Cardiac fibroblast (primary cell): ENCODE data around the gene C3orf80.

Experiments
- DNase-seq, 2 donors: peaks; one replicate each; pipeline versions ENCODE4 v3.0.0 to v3.0.0-alpha.2; 2010; ENCODE audit warnings: low read depth in 2 of 2
- H3K4me3 ChIP-seq, 2 donors: replicated peaks in 1 of 2; 1 replicate in 1 of 2; 2 replicates in 1 of 2; pipeline ENCODE4 v1.5.1; 2011; ENCODE audit warnings: low read depth in 2 of 2, low read length in 2 of 2, mild to moderate bottlenecking in 2 of 2, moderate library complexity in 1 of 2
- TF ChIP-seq, protein P1 (sequence below): IDR thresholded peaks from one replicate; pipeline ENCODE4 v1.5.1; 2011; ENCODE audit warnings: low read depth, mild to moderate bottlenecking, low read length, inconsistent platforms

Gene C3orf80

DNA sequence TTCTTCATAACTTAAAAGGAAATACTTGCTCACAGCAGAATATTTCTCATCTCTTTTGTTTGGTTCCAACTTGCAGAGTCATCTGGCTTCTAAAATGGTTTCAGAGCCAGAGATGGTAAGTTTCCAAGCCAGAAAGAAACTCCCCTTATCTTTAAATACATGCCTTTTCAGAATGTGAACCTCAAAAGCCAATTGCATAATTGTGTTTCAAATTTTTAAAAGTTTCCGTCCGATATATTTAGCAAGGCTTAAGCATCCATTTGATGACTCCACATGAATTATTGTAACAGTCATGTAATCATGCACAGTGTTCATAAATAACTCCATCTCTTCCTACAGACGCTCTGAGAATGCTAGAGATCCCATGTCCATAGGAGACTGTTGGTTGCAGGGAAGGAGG is 40.6 kb upstream of the C3orf80 start:
- DNase-seq: peak; percentile 89 to 94
- TF ChIP-seq, protein P1, sequence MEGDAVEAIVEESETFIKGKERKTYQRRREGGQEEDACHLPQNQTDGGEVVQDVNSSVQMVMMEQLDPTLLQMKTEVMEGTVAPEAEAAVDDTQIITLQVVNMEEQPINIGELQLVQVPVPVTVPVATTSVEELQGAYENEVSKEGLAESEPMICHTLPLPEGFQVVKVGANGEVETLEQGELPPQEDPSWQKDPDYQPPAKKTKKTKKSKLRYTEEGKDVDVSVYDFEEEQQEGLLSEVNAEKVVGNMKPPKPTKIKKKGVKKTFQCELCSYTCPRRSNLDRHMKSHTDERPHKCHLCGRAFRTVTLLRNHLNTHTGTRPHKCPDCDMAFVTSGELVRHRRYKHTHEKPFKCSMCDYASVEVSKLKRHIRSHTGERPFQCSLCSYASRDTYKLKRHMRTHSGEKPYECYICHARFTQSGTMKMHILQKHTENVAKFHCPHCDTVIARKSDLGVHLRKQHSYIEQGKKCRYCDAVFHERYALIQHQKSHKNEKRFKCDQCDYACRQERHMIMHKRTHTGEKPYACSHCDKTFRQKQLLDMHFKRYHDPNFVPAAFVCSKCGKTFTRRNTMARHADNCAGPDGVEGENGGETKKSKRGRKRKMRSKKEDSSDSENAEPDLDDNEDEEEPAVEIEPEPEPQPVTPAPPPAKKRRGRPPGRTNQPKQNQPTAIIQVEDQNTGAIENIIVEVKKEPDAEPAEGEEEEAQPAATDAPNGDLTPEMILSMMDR: no peak

DNA sequence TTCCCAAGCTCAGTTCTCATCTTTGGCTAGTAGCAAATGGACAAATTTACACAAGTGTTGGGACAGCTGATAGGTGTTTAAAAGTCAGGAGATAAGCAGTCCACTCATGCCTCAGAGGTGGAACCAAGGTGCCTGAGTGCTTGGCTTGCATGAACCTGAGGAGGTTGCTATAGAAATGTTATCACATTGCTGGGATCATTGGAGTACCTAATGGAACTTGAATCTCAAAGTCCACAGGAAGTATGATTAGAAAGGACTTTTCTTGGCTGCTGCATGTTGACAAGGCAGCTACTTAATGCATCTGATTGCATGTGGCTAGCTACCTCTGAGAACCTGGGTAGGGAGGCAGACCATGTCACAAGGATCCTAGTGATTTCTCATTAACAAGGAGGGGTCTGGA is 39.5 kb upstream of the C3orf80 start:
- H3K4me3 ChIP-seq: no peak overlapping the region
- no peak for DNase-seq
- TF ChIP-seq, protein P1: no peak

More for the DNA sequence above, 40.6 kb upstream of the C3orf80 start:
- no peak overlapping the region for H3K4me3 ChIP-seq

DNA sequence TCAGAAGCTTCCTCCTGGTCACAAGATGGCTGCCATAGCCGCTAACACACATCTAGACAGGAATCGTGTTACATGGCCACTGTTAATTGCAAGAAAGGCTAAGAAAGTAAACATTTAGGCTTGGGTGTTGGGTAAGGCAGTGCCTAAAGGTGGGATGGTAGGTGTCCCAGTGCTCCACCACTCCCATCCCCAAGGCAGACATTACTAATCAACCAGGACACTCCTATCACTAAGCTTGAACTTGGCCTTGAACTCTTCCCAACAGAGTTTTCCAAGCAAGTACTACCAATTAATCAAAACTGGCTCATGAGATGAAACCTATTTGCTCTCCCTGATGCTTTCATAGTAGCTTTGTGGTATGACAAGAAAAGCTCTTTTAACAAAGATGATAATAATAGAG is 37.9 kb upstream of the C3orf80 start:
- no peak for DNase-seq
- TF ChIP-seq, protein P1: no peak
- H3K4me3 ChIP-seq: no peak overlapping the region

DNA sequence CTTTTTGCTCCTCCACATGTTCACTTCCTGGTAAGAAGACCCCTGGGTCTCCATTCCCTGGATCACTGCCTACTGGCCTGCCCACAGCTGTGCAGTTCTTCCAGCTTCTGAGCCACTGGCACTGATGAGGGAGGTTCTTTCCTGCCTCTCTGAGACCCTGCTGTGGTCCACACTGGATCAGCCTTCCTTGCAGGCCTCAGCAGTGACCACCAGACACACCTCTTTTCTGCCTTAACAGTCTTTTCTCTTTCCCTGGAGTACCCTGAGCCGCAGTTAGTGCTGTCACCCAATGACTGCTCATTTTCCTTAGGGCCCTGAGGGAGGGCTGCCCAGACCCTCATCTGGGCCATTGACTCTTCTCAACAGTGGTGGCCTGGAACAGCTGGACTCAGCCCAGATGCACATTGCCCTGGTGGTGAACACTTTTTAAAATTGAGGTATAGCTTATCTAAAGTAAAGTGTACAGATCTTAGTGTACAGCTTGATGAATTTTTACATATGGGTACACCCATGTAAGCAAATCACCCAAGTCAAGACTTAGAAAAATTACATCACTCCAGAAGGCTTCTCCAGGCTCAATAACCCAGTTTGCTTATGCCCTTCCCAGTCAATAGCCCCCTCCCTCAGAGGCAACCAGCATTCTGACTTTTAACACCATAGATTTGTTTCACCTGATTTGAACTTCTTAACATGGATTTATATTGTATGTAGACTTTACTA is 32.8 kb upstream of the C3orf80 start:
- no peak for DNase-seq
- H3K4me3 ChIP-seq: no peak overlapping the region
- TF ChIP-seq, protein P1: no peak

DNA sequence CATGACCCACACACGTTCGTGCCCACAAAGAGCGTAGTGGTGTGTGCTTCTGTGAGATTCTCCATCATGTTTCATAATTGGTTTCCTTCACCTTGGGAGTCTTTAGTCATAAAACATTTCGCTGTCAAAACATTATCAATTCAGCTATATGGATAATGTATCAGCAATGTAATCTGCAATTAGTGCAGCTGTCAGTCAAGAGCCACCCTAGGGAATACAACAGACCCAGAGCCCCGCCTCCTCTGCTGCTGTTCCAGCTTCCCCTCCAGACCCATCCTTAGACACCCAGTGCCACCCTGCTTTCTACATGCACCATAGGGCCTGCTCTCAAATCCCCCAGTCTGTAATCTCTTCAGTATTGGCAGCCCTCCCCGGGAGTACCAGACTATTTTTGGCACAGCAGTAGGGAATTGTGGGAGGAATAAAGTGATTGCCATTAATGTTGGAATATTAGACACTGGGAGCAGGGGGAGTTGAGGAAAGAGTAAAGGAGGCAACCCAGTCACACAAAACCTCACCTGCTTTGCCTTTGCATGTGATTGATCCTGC is 31.5 kb upstream of the C3orf80 start:
- TF ChIP-seq, protein P1: no peak
- no peak for DNase-seq
- H3K4me3 ChIP-seq: no peak overlapping the region

DNA sequence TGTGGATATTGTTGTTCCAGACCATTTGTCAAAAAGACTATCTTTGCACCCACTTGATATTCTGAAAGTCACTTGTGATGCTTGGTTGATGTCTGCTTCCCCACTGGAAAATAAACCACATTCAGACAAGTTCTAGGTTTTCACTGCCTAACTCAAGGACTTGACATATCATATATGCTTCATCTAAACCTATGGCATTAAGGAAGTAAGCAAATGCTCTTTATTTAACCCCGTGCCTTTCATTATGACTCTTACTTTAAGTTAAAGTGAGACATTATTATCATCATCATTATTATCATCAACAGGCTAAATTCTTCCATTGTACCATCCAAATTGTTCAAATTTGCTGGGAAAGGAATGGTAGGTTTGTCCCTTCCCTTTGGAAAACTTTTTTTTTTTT is 30.8 kb upstream of the C3orf80 start:
- no peak for DNase-seq
- TF ChIP-seq, protein P1: no peak
- H3K4me3 ChIP-seq: no peak overlapping the region
